ENCODE data around the gene KPNA6. TPM values are rescaled to one million over a fixed set of nuclear protein-coding genes. Genes with fewer than 3 reads are reported as not detected.

KPNA6 gene
- total and polyA plus RNA-seq, 2 of the 4 experiments (the other 2 are of a cell fraction) = 27.0 to 50.7 TPM

DNA sequence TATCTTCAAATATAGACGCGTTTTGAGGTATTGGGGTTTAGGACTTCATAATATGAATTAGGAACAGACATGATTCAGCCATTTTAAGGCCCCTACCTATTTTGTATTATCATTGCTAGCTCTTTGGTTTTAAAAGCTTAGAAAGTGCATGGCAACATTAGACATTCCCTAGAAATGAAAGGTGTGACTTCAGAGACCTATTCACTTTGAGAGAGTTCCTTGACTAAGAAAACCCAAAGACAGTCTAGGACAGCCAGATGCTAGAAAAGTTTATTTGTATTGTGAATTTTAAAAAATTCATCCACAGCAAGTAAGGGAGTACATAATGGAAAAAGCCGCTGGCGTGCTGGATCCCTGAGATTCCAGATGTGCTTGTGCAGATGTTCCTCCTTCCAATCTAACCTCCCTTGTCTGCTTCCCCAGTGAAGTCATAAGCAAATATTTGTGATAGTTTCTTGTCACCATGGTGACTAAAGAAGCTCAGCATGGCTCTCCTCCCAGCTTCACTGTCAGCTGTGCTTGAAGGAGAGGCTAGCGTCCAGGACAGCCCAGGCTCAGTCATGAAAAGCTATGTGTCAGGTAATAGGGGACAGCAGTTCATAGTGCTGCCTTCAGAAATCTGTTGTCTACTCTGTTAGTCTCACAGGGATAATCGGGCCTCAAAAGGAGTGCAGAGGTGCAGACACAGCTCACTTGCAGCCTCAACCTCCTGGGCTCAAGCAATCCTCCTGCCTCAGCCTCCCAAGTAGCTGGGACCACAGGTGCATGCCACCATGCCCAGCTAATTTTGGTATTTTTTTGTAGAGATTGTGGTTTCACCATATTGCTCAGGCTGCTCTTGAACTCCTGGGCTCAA is 34.8 kb downstream of the KPNA6 start:
- Histone ChIP-seq H3K4ac (ENCODE audit: low read depth, low read length) (no peak overlapping the region), H3K27ac (ENCODE audit: insufficient read depth, low read length) (no peak overlapping the region), H2AK5ac (ENCODE audit: low read depth, low read length) (no peak overlapping the region), H3K9me1 (ENCODE audit: insufficient read depth, low read length) (peaks cover 8% of the 10 kb centered on the region), H3K4me3 (ENCODE audit: insufficient read depth, low read depth, low read length) (no peak overlapping the region), H2BK15ac (ENCODE audit: low read depth, low read length) (no peak overlapping the region), H4K8ac (ENCODE audit: low read depth in 2 of 2, low read length in 2 of 2) (no peak overlapping the region), H2BK20ac (ENCODE audit: low read depth, low read length) (no peak overlapping the region), H4K91ac (ENCODE audit: insufficient read depth, low read depth, low read length) (no peak overlapping the region), H3K79me1 (ENCODE audit: low read depth in 1 of 2, low read length in 2 of 2) (peaks cover 31 to 77% of the 10 kb centered on the region in 2 experiments), H3K18ac (ENCODE audit: low read depth, low read length) (no peak overlapping the region), H3K9ac (ENCODE audit: low read depth, low read length) (no peak overlapping the region), H3K14ac (replicated peaks; ENCODE audit: low read depth, low read length) (no peak overlapping the region), H2AK9ac (replicated peaks; ENCODE audit: low read depth, low read length, poor library complexity) (no peak overlapping the region), H3K4me1 (ENCODE audit: control insufficient read depth, insufficient read depth, low read length) (peaks cover 11% of the 10 kb centered on the region), H3K27me3 (ENCODE audit: control insufficient read depth, insufficient read depth, low read length) (no peaks in the 10 kb centered on the region), H3K56ac (ENCODE audit: extremely low read depth, insufficient read depth, low read length) (no peak overlapping the region), H3K9me3 (ENCODE audit: control insufficient read depth, insufficient read depth, low read length) (no peaks in the 10 kb centered on the region), H3K23ac (ENCODE audit: low read depth, low read length) (no peak overlapping the region), H4K5ac (ENCODE audit: low read depth, low read length) (no peak overlapping the region), H3K4me2 (ENCODE audit: low read depth, low read length) (peak overlapping the region; percentile 10; the same call in 1 of the 2 replicates), H2AFZ (replicated peaks; ENCODE audit: low read length, poor library complexity) (no peak overlapping the region), H4K20me1 (ENCODE audit: insufficient read depth, low read length) (peaks cover 55% of the 10 kb centered on the region), H3K36me3 (ENCODE audit: control insufficient read depth, insufficient read depth, low read length) (peaks cover 3% of the 10 kb centered on the region; the same call in 1 of the 2 replicates), H2BK5ac (ENCODE audit: low read depth, low read length, poor library complexity, severe bottlenecking) (no peak overlapping the region), H2BK120ac (ENCODE audit: low read depth, low read length) (no peak overlapping the region)
- dilution Hi-C loops (cut with HindIII; ENCODE audit: low sequenced_read_pairs, unreplicated experiment) (no loop called here), intact Hi-C loops (cut with micrococcal nuclease) (no loop called here), in situ Hi-C loops (cut with MboI; ENCODE audit: low sequenced_read_pairs) (no loop called here)
- CTCF ChIA-PET = interaction anchor here (0.5 to 1.0 kb wide), 2 partner anchors 9 to 118 kb away, joined by 3 to 4 read pairs; no protein-coding TSS in a partner anchor
- POLR2A ChIA-PET (ENCODE audit: unreplicated experiment) = interaction anchor here (0.7 kb wide), 1 partner anchor 37 kb away, joined by 3 read pairs; the partner anchor contains the start of gene TXLNA
- no CpG with 5 or more reads among the region's 6 CpGs for WGBS, 2 experiments (ENCODE audit: extremely low coverage in 2 of 2, insufficient read length in 1 of 2)
- DNase-seq (peak; percentile 88), ATAC-seq (ENCODE audit: low read depth) (peak; percentile 86)
- TF ChIP-seq BHLHE40 (IDR thresholded peaks at IDR 0.05; ENCODE audit: low read depth, low read length) = peak; percentile 9; the same call in 1 of the 2 replicates
- no peak for TF ChIP-seq RFX5 (IDR thresholded peaks at IDR 0.05; ENCODE audit: low read depth, low read length)
- TF ChIP-seq, protein P1, sequence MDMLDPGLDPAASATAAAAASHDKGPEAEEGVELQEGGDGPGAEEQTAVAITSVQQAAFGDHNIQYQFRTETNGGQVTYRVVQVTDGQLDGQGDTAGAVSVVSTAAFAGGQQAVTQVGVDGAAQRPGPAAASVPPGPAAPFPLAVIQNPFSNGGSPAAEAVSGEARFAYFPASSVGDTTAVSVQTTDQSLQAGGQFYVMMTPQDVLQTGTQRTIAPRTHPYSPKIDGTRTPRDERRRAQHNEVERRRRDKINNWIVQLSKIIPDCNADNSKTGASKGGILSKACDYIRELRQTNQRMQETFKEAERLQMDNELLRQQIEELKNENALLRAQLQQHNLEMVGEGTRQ (IDR thresholded peaks at IDR 0.05; ENCODE audit: low read depth, low read length) = no peak
- TF ChIP-seq, protein P2, sequence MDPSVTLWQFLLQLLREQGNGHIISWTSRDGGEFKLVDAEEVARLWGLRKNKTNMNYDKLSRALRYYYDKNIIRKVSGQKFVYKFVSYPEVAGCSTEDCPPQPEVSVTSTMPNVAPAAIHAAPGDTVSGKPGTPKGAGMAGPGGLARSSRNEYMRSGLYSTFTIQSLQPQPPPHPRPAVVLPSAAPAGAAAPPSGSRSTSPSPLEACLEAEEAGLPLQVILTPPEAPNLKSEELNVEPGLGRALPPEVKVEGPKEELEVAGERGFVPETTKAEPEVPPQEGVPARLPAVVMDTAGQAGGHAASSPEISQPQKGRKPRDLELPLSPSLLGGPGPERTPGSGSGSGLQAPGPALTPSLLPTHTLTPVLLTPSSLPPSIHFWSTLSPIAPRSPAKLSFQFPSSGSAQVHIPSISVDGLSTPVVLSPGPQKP (IDR thresholded peaks at IDR 0.05; ENCODE audit: borderline replicate concordance, low read depth, low read length) = no peak
- TF ChIP-seq POLR2A (IDR thresholded peaks at IDR 0.05; ENCODE audit: low read depth, low read length) = no peak
- no peak for TF ChIP-seq MAFK (IDR thresholded peaks at IDR 0.05; ENCODE audit: low read depth, low read length)
- TF ChIP-seq MXI1 (IDR thresholded peaks at IDR 0.05; ENCODE audit: borderline replicate concordance, low read depth, low read length) = peak; percentile 68; the same call in 1 of the 2 replicates
- TF ChIP-seq, protein P3, sequence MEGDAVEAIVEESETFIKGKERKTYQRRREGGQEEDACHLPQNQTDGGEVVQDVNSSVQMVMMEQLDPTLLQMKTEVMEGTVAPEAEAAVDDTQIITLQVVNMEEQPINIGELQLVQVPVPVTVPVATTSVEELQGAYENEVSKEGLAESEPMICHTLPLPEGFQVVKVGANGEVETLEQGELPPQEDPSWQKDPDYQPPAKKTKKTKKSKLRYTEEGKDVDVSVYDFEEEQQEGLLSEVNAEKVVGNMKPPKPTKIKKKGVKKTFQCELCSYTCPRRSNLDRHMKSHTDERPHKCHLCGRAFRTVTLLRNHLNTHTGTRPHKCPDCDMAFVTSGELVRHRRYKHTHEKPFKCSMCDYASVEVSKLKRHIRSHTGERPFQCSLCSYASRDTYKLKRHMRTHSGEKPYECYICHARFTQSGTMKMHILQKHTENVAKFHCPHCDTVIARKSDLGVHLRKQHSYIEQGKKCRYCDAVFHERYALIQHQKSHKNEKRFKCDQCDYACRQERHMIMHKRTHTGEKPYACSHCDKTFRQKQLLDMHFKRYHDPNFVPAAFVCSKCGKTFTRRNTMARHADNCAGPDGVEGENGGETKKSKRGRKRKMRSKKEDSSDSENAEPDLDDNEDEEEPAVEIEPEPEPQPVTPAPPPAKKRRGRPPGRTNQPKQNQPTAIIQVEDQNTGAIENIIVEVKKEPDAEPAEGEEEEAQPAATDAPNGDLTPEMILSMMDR (conservative IDR thresholded peaks at IDR 0.05; ENCODE audit: low read depth, low read length) = no peak
- no peak for TF ChIP-seq MAZ (IDR thresholded peaks at IDR 0.05; ENCODE audit: borderline replicate concordance, low read depth, low read length)
- no peak for TF ChIP-seq RAD21 (IDR thresholded peaks at IDR 0.05; ENCODE audit: low read length)
- no TSS peak for BruUV-seq (replicated peaks)

Data from IMR-90 (cell line).